Keratinocyte (primary cell): ENCODE results near the gene C1QTNF12.

ENCODE experiments used
- CTCF ChIP-seq, 3 experiments: IDR thresholded peaks in 1 of 3; conservative IDR thresholded peaks in 1 of 3; optimal IDR thresholded peaks in 1 of 3; 2 replicates in 2 of 3; 3 replicates in 1 of 3; pipeline versions ENCODE3 to v1.5.1; 2011; ENCODE audit warnings: low read length in 3 of 3, mild to moderate bottlenecking in 3 of 3, moderate library complexity in 2 of 3, control low read depth in 1 of 3, inconsistent platforms in 1 of 3; ENCODE audit not compliant: insufficient read depth in 2 of 3; ENCODE audit errors: extremely low read depth in 1 of 3
- EZH2 ChIP-seq: IDR thresholded peaks from one replicate; pipeline ENCODE4 v1.6.1; 2012; ENCODE audit warnings: inconsistent platforms, mild to moderate bottlenecking, low read length, moderate library complexity

GRCh38 chr1:1232208-1232795 is 14.2 kb downstream of the C1QTNF12 start, which contains the start of gene B3GALT6:
- TF ChIP-seq EZH2 (no peak), CTCF (optimal IDR thresholded peaks at IDR 0.05 in 1 of 3, IDR thresholded peaks at IDR 0.05 in 1 of 3, conservative IDR thresholded peaks at IDR 0.05 in 1 of 3; ENCODE audit: extremely low read depth in 1 of 3, insufficient read depth in 2 of 3, low read length in 3 of 3) (no peak)
